A673 (cell line): ENCODE results near the gene PPM1M. TPM values are rescaled to one million over a fixed set of nuclear protein-coding genes. Genes with fewer than 3 reads are reported as not detected.

Source experiments
- BruUV-seq: library from RNA; stranded (reverse); fragments of 400-500 nt; replicated peaks from 2 replicates; lab custom pipeline; 2021; lab: Mats Ljungman, UMichigan
- CTCF ChIA-PET: fragments of 300-600 bp; sonication (Branson Sonifier 250); formaldehyde crosslinking; loops from one replicate; lab custom pipeline; 2022; ENCODE audit warnings: antibody characterized with exemption; lab: Charles Lee
- POLR2A ChIA-PET: fragments of 300-600 bp; sonication (Branson Sonifier 250); formaldehyde crosslinking; loops from one replicate; lab custom pipeline; 2022; ENCODE audit warnings: antibody characterized with exemption; ENCODE audit not compliant: low non-redundant PET; lab: Charles Lee
- DNase-seq: peaks from one replicate; pipeline ENCODE4 v3.0.0-alpha.2; 2015; ENCODE audit warnings: low spot score
- H3K27ac ChIP-seq: fragments of 200-600 bp; sonication (generic); 2 replicates; pipeline ENCODE4 v1.5.1; 2016; ENCODE audit warnings: mixed run types, low read depth, mild to moderate bottlenecking, mixed read lengths, antibody characterized with exemption, low read length; ENCODE audit not compliant: poor library complexity, severe bottlenecking
- H3K27me3 ChIP-seq: fragments of 200-600 bp; sonication (generic); replicated peaks from 2 replicates; pipeline ENCODE4 v1.6.1; 2017; ENCODE audit warnings: mixed run types, low read depth, mild to moderate bottlenecking, mixed read lengths, antibody characterized with exemption, low read length; ENCODE audit not compliant: insufficient read depth, poor library complexity
- H3K36me3 ChIP-seq: fragments of 200-600 bp; sonication (generic); 2 replicates; pipeline ENCODE4 v1.6.1; 2016; ENCODE audit warnings: mixed run types, mild to moderate bottlenecking, mixed read lengths, antibody characterized with exemption, low read length; ENCODE audit not compliant: insufficient read depth, poor library complexity, severe bottlenecking
- H3K4me1 ChIP-seq: fragments of 200-600 bp; sonication (generic); 2 replicates; pipeline ENCODE4 v1.6.1; 2017; ENCODE audit warnings: mixed run types, mild to moderate bottlenecking, mixed read lengths, antibody characterized with exemption, low read length; ENCODE audit not compliant: insufficient read depth, poor library complexity, severe bottlenecking
- H3K4me3 ChIP-seq: fragments of 200-600 bp; sonication (generic); 2 replicates; pipeline ENCODE4 v1.5.1; 2016; ENCODE audit warnings: low read depth, mixed run types, mild to moderate bottlenecking, mixed read lengths, low read length; ENCODE audit not compliant: poor library complexity, severe bottlenecking
- H3K9me3 ChIP-seq: fragments of 200-600 bp; sonication (generic); 2 replicates; pipeline ENCODE4 v1.6.1; 2016; ENCODE audit warnings: mixed run types, low read depth, mild to moderate bottlenecking, mixed read lengths, antibody characterized with exemption, low read length; ENCODE audit not compliant: poor library complexity, severe bottlenecking
- EZH2 ChIP-seq: fragments of 200-600 bp; sonication (generic); IDR thresholded peaks from 2 replicates; pipeline ENCODE4 v1.6.1; 2017; ENCODE audit warnings: borderline replicate concordance, low read depth, mild to moderate bottlenecking, mixed read lengths, antibody characterized with exemption, low read length; ENCODE audit not compliant: poor library complexity, severe bottlenecking
- intact Hi-C: fragments of 100-400 bp; cut with micrococcal nuclease; formaldehyde crosslinking; loops from one replicate; pipeline ENCODE4 v1.10.0; 2022; ENCODE audit not compliant: unreplicated experiment
- total RNA-seq: library from RNA; stranded (reverse); gene quantifications from 2 replicates; pipeline ENCODE4 v1.2.3, GENCODE V29; 2021
- TF ChIP-seq, protein P1 (sequence below): fragments of 300-800, 200-600 bp; sonication (generic); conservative IDR thresholded peaks from 2 replicates; pipeline ENCODE4 v1.5.1; 2017; ENCODE audit warnings: low read depth, mild to moderate bottlenecking, antibody characterized with exemption, low read length, moderate library complexity, mixed read lengths

The PPM1M gene
- total RNA-seq, 1 experiment from 2014 or later: 3.6 TPM

GRCh38 chr3:52247409-52248164 lies 2.0 kb downstream of the PPM1M start:
- BruUV-seq: no TSS peak
- ChIA-PET POLR2A (no interaction called here), CTCF (interaction anchor here (1.2 kb wide), 1 partner anchor 27 kb away, joined by 3 read pairs; no protein-coding TSS in a partner anchor)
- Histone ChIP-seq H3K4me3 (no peak overlapping the region), H3K36me3 (peaks cover 3% of the 10 kb centered on the region), H3K4me1 (no peaks in the 10 kb centered on the region), H3K27me3 (no peaks in the 10 kb centered on the region), H3K27ac (no peak overlapping the region), H3K9me3 (no peaks in the 10 kb centered on the region)
- no peak for DNase-seq
- intact Hi-C loops: no loop called here
- no peak for TF ChIP-seq EZH2
- TF ChIP-seq, protein P1, sequence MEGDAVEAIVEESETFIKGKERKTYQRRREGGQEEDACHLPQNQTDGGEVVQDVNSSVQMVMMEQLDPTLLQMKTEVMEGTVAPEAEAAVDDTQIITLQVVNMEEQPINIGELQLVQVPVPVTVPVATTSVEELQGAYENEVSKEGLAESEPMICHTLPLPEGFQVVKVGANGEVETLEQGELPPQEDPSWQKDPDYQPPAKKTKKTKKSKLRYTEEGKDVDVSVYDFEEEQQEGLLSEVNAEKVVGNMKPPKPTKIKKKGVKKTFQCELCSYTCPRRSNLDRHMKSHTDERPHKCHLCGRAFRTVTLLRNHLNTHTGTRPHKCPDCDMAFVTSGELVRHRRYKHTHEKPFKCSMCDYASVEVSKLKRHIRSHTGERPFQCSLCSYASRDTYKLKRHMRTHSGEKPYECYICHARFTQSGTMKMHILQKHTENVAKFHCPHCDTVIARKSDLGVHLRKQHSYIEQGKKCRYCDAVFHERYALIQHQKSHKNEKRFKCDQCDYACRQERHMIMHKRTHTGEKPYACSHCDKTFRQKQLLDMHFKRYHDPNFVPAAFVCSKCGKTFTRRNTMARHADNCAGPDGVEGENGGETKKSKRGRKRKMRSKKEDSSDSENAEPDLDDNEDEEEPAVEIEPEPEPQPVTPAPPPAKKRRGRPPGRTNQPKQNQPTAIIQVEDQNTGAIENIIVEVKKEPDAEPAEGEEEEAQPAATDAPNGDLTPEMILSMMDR: no peak

- Histone ChIP-seq H3K9me3 (no peaks in the 10 kb centered on the region), H3K4me3 (no peak overlapping the region), H3K36me3 (peaks cover 4% of the 10 kb centered on the region), H3K27ac (no peak overlapping the region), H3K27me3 (no peaks in the 10 kb centered on the region), H3K4me1 (no peaks in the 10 kb centered on the region)
- TF ChIP-seq EZH2: no peak
- TF ChIP-seq, protein P1: no peak
- BruUV-seq: no TSS peak
- ChIA-PET CTCF (interaction anchor here (1.2 kb wide), 1 partner anchor 28 kb away, joined by 3 read pairs; no protein-coding TSS in a partner anchor), POLR2A (no interaction called here)
- intact Hi-C loops: no loop called here
- no peak for DNase-seq
Observed at GRCh38 chr3:52248165-52248541, 2.6 kb downstream of the PPM1M start.

DNA sequence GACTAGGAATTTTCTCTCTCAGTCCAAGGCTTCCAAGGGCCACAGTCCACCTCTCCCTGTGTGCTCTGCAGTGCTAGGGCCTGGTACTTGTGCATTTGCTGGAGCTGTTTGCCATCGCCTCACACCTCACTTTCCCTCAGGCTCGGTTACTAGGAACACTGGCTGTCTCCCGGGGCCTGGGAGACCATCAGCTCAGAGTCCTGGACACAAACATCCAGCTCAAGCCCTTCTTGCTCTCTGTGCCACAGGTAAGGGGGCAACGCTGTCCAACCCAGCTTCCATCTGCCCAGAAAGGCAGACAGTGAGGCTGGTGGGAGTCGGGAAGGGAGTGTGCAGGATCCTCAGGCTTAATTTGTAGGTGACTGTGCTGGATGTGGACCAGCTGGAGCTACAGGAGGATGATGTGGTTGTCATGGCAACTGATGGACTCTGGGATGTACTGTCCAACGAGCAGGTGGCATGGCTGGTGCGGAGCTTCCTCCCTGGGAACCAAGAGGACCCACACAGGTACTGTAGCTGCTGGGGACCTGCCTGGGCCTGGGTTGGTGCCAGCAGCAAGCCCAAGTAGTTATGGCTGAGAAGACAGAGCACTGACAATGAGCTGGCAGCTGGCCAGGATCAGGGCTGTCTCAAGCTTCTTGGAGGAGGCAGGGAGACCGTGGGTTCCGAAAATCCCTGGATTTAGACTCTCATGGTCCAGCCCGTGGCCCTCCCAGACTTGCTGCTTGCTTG lies 3.4 kb downstream of the PPM1M start:
- Histone ChIP-seq H3K27me3 (no peaks in the 10 kb centered on the region), H3K36me3 (peaks cover 6% of the 10 kb centered on the region), H3K27ac (no peak overlapping the region), H3K9me3 (no peaks in the 10 kb centered on the region), H3K4me3 (no peak overlapping the region), H3K4me1 (no peaks in the 10 kb centered on the region)
- no TSS peak for BruUV-seq
- ChIA-PET CTCF (no interaction called here), POLR2A (interaction anchor here (0.6 kb wide), 1 partner anchor 10 kb away, joined by 3 read pairs; the partner anchor contains the start of gene TWF2)
- intact Hi-C loops: no loop called here
- no peak for TF ChIP-seq EZH2
- TF ChIP-seq, protein P1: no peak
- peak; percentile 20 for DNase-seq
